DOHH2 (cell line): ENCODE data around the gene GPR62.
"Not testable (repeated sequence)": the region's sequence is repeated elsewhere in the genome, so short reads cannot be mapped to it uniquely, and the experiment has no call there.

Experiments used
- CTCF ChIP-seq: fragments of 200-600 bp; sonication (generic); IDR thresholded peaks from one replicate; pipeline ENCODE4 v1.5.1; 2014; ENCODE audit warnings: antibody characterized with exemption, mild to moderate bottlenecking, low read depth, low read length; ENCODE audit not compliant: poor library complexity, severe bottlenecking
- EZH2phosphoT487 ChIP-seq: fragments of 200-600 bp; sonication (generic); IDR thresholded peaks from 2 replicates; pipeline ENCODE4 v1.6.1; 2017; ENCODE audit warnings: borderline replicate concordance, mild to moderate bottlenecking, antibody characterized with exemption, low read length, moderate library complexity, mixed read lengths

GRCh38 chr3:51993657-51994056, 38.5 kb downstream of the GPR62 start:
- TF ChIP-seq CTCF, EZH2phosphoT487: not testable (repeated sequence)
